Neural cell (in vitro differentiated cells): ENCODE results near the gene COG5. TPM values are rescaled to one million over a fixed set of nuclear protein-coding genes. Genes with fewer than 3 reads are reported as not detected.

ENCODE experiments used
- H2AFZ ChIP-seq: fragments of 200-600, 300-800 bp; sonication (generic), shearing (Covaris generic); 2 replicates; pipeline ENCODE4 v1.6.0; 2014; ENCODE audit warnings: low read depth, mild to moderate bottlenecking, antibody characterized with exemption, low read length, moderate library complexity
- H3F3A ChIP-seq: fragments of 200-600 bp; shearing (Covaris generic); 2 replicates; pipeline ENCODE4 v1.6.1; 2016; ENCODE audit warnings: mild to moderate bottlenecking, moderate library complexity, mixed read lengths, antibody characterized with exemption, low read length; ENCODE audit not compliant: insufficient read depth, poor library complexity, severe bottlenecking
- H3K27ac ChIP-seq: fragments of 200-600, 300-800 bp; sonication (generic), shearing (Covaris generic); 2 replicates; pipeline ENCODE4 v1.5.1; 2014; ENCODE audit warnings: mild to moderate bottlenecking, low read length, moderate library complexity
- H3K27me3 ChIP-seq: fragments of 300-800, 200-600 bp; sonication (generic), shearing (Covaris generic); 2 replicates; pipeline ENCODE4 v1.6.0; 2014; ENCODE audit warnings: mild to moderate bottlenecking, low read depth, low read length, moderate library complexity; ENCODE audit not compliant: insufficient read depth
- H3K36me3 ChIP-seq: fragments of 300-800, 200-600 bp; sonication (generic), shearing (Covaris generic); 2 replicates; pipeline ENCODE4 v1.5.1; 2014; ENCODE audit warnings: mild to moderate bottlenecking, antibody characterized with exemption, low read length, moderate library complexity; ENCODE audit not compliant: insufficient read depth
- H3K4me2 ChIP-seq: fragments of 300-800, 200-600 bp; sonication (generic), shearing (Covaris generic); 2 replicates; pipeline ENCODE4 v1.6.0; 2014; ENCODE audit warnings: mild to moderate bottlenecking, low read length
- H3K4me3 ChIP-seq: fragments of 300-800, 200-600 bp; sonication (generic), shearing (Covaris generic); 2 replicates; pipeline ENCODE4 v1.5.1; 2014; ENCODE audit warnings: mild to moderate bottlenecking, low read length, moderate library complexity
- H3K79me2 ChIP-seq: fragments of 200-600 bp; shearing (Covaris generic); replicated peaks from 2 replicates; pipeline ENCODE4 v1.6.0; 2014; ENCODE audit warnings: mild to moderate bottlenecking, low read length, moderate library complexity; ENCODE audit not compliant: insufficient read depth
- H3K9ac ChIP-seq: fragments of 300-800, 200-600 bp; sonication (generic), shearing (Covaris generic); 2 replicates; pipeline ENCODE4 v1.6.1; 2016; ENCODE audit warnings: mild to moderate bottlenecking, low read length, mixed read lengths
- H3K9me2 ChIP-seq: fragments of 200-600 bp; shearing (Covaris generic); 2 replicates; pipeline ENCODE4 v1.6.1; 2016; ENCODE audit warnings: mild to moderate bottlenecking, low read length, mixed read lengths; ENCODE audit not compliant: insufficient read depth
- H3K9me3 ChIP-seq: fragments of 200-600, 300-800 bp; sonication (generic), shearing (Covaris generic); 2 replicates; pipeline ENCODE4 v1.6.1; 2016; ENCODE audit warnings: mild to moderate bottlenecking, mixed run types, low read length, moderate library complexity, mixed read lengths
- H4K20me1 ChIP-seq: fragments of 200-600 bp; shearing (Covaris generic); 2 replicates; pipeline ENCODE4 v1.6.1; 2016; ENCODE audit warnings: mild to moderate bottlenecking, mixed run types; ENCODE audit not compliant: insufficient read depth
- CTCF ChIP-seq: fragments of 450-650 bp; IDR thresholded peaks from 2 replicates; pipeline ENCODE4 v1.5.1; 2014; ENCODE audit warnings: antibody characterized with exemption, mild to moderate bottlenecking, moderate library complexity; ENCODE audit not compliant: poor library complexity, severe bottlenecking
- EP300 ChIP-seq: fragments of 450-650 bp; conservative IDR thresholded peaks from 2 replicates; pipeline ENCODE4 v1.6.1; 2014; ENCODE audit warnings: antibody characterized with exemption, mild to moderate bottlenecking, moderate library complexity; ENCODE audit not compliant: poor library complexity, severe bottlenecking
- EZH2 ChIP-seq: fragments of 200-600, 300-800 bp; shearing (Covaris generic), sonication (generic); IDR thresholded peaks from 2 replicates; pipeline ENCODE4 v1.6.1; 2014; ENCODE audit warnings: antibody characterized with exemption, low read length, borderline replicate concordance, mild to moderate bottlenecking; ENCODE audit not compliant: insufficient read depth, poor library complexity, severe bottlenecking
- MXI1 ChIP-seq: fragments of 450-650 bp; conservative IDR thresholded peaks from 2 replicates; pipeline ENCODE4 v1.6.1; 2014; ENCODE audit warnings: antibody characterized with exemption, mild to moderate bottlenecking; ENCODE audit not compliant: poor library complexity, severe bottlenecking
- POLR2AphosphoS5 ChIP-seq: IDR thresholded peaks from 2 replicates; pipeline ENCODE4 v1.6.1; 2012
- RAD21 ChIP-seq: fragments of 450-650 bp; conservative IDR thresholded peaks from 2 replicates; pipeline ENCODE4 v1.6.1; 2014; ENCODE audit warnings: antibody characterized with exemption, mild to moderate bottlenecking, moderate library complexity
- REST ChIP-seq: IDR thresholded peaks from 2 replicates; pipeline ENCODE4 v1.6.1; 2012; ENCODE audit warnings: borderline replicate concordance
- SMC3 ChIP-seq: fragments of 450-650 bp; conservative IDR thresholded peaks from 2 replicates; pipeline ENCODE4 v1.6.1; 2014; ENCODE audit warnings: antibody characterized with exemption, mild to moderate bottlenecking, moderate library complexity; ENCODE audit not compliant: poor library complexity
- TAF1 ChIP-seq: IDR thresholded peaks from 2 replicates; pipeline ENCODE4 v1.6.1; 2012; ENCODE audit warnings: low read depth
- polyA plus RNA-seq: library from polyadenylated mRNA; depleted of rRNA; stranded (reverse); fragments of >200 nt; gene quantifications from 2 replicates; pipeline ENCODE4 v1.2.3, GENCODE V29; 2014

Gene COG5
- polyA plus RNA-seq, 1 donor from 2014 or later, result 13.3 TPM

GRCh38 chr7:107530751-107531150, 33.0 kb downstream of the COG5 start:
- no peak overlapping the region for H3K27ac ChIP-seq

GRCh38 chr7:107528461-107528860, 35.3 kb downstream of the COG5 start:
- Histone ChIP-seq H3K36me3 (no peaks in the 10 kb centered on the region), H2AFZ (no peak overlapping the region), H3K9me2 (no peaks in the 10 kb centered on the region), H3K4me2 (no peak overlapping the region), H4K20me1 (no peaks in the 10 kb centered on the region), H3K27ac (no peak overlapping the region), H3K9me3 (no peaks in the 10 kb centered on the region), H3K79me2 (no peaks in the 10 kb centered on the region), H3K9ac (no peak overlapping the region), H3K27me3 (no peaks in the 10 kb centered on the region), H3K4me3 (no peak overlapping the region), H3F3A (no peaks in the 10 kb centered on the region)
- no peak for TF ChIP-seq EP300
- no peak for TF ChIP-seq REST
- TF ChIP-seq RAD21, result no peak

More at GRCh38 chr7:107530751-107531150, 33.0 kb downstream of the COG5 start:
- TF ChIP-seq RAD21 (no peak), EZH2 (no peak), TAF1 (no peak), MXI1 (no peak), EP300 (no peak), REST (no peak), POLR2AphosphoS5 (no peak)
- Histone ChIP-seq H3K4me2 (no peak overlapping the region), H3F3A (no peaks in the 10 kb centered on the region), H3K9me2 (no peaks in the 10 kb centered on the region), H3K9ac (no peak overlapping the region), H3K79me2 (no peaks in the 10 kb centered on the region), H3K9me3 (no peaks in the 10 kb centered on the region), H3K27me3 (no peaks in the 10 kb centered on the region), H4K20me1 (no peaks in the 10 kb centered on the region), H2AFZ (no peak overlapping the region), H3K4me3 (no peak overlapping the region), H3K36me3 (no peaks in the 10 kb centered on the region)

GRCh38 chr7:107527196-107527595, 36.5 kb downstream of the COG5 start:
- H3F3A ChIP-seq, result no peaks in the 10 kb centered on the region
- H3K4me2 ChIP-seq, result no peak overlapping the region
- H3K36me3 ChIP-seq, result no peaks in the 10 kb centered on the region
- H3K9ac ChIP-seq, result no peak overlapping the region
- TF ChIP-seq EP300 (no peak), POLR2AphosphoS5 (no peak), MXI1 (no peak), CTCF (no peak), REST (no peak), SMC3 (no peak), TAF1 (no peak), RAD21 (no peak), EZH2 (no peak)
- H3K27ac ChIP-seq, result peak overlapping the region; percentile 62
- no peak overlapping the region for H3K4me3 ChIP-seq
- no peaks in the 10 kb centered on the region for H4K20me1 ChIP-seq
- no peaks in the 10 kb centered on the region for H3K27me3 ChIP-seq
- H3K9me2 ChIP-seq, result no peaks in the 10 kb centered on the region
- H3K9me3 ChIP-seq, result no peaks in the 10 kb centered on the region
- no peak overlapping the region for H2AFZ ChIP-seq
- H3K79me2 ChIP-seq, result no peaks in the 10 kb centered on the region
